GM19328 (cell line): ENCODE results near the gene LRRC66.

Source experiments
- ATAC-seq: cut with Tn5 transposase; IDR thresholded peaks from one replicate; pipeline ENCODE4 v1.9.1; 2021; ENCODE audit warnings: mild to moderate bottlenecking, moderate library complexity; ENCODE audit not compliant: unreplicated experiment

LRRC66 gene

GRCh38 chr4:52015366-52015765, 4.8 kb downstream of the LRRC66 start:
- ATAC-seq, result no peak

DNA sequence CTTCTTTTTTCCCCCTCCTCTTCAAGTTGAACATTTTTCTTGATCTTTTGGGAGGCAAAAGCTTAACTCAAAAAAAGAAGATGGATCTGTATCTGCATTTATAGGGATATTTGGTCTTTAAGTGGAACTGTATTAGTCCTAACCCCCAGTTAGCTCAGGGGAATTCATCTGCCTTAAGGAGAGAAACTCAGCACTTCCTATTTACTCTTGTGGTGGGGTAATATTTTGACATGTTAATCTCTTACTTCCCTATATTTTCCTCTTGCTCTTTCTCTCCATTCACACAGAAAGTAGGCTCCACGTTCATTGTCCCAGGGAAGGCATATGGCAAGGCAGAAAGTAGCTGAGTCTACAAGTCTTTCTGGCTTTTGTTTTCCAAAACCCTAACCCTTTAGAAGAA, 5.3 kb downstream of the LRRC66 start:
- no peak for ATAC-seq

GRCh38 chr4:52012651-52013050, 7.5 kb downstream of the LRRC66 start:
- no peak for ATAC-seq

DNA sequence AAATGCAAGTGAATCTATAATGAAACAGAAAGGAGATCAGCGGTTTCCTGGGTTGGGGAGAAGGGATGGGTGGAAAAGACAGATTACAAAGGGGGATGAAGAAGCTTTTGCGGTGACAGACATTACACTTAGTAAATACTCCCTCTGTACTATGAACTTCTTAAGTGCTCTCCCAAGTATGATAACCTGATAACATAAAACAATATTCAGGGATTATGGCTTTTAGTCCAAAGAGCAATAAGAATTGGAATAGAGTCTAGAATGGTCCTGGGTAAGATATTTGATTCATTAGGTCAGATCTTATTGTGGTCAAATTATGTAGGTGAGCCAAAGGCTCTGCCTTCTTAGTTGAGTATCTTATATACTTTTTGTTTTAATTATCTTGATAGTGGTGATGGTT, 9.2 kb downstream of the LRRC66 start:
- no peak for ATAC-seq

DNA sequence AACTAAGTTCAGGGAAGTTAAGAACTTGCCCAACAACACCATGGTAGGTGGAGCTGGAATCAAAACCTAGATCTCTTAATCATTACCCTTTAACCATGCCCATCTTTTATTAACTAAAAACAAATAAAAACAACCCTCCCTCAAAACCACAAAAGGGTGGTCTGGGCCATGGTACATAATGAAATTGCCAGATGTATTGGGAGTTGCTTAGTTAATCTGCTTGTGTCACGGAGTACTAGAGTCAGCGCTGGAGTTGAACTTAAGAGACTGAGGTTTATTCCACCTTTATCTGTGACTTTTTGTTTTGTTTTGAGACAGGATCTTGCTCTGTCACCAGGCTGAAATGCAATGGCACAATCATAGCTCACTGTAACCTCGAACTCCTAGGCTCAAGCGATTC, 13.3 kb downstream of the LRRC66 start:
- ATAC-seq, result no peak

- ATAC-seq, result no peak
Measured at GRCh38 chr4:52005604-52006273, 14.4 kb downstream of the LRRC66 start.

GRCh38 chr4:52004414-52004813, 15.7 kb downstream of the LRRC66 start:
- no peak for ATAC-seq

DNA sequence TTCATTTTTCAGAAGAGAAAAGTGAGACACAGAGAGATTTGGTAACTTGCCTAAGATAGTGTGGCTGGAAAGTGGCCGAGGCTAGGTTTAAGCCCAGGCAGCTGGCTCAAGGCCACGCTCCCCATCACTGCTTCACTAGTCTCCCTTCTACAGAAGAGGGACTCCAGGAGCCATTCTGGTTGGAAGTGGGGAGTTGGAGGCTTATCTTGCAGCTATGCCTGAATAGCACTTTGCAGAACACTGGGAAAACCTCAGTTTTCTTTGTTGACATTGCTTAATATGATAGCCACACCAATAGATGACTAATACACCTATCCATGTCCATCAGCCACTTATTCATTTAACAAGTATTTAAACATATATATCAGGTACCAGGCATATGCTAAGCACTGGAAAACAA, 18.5 kb downstream of the LRRC66 start:
- ATAC-seq, result no peak

- ATAC-seq, result no peak
Measured at GRCh38 chr4:51999250-51999649, 20.9 kb downstream of the LRRC66 start.

DNA sequence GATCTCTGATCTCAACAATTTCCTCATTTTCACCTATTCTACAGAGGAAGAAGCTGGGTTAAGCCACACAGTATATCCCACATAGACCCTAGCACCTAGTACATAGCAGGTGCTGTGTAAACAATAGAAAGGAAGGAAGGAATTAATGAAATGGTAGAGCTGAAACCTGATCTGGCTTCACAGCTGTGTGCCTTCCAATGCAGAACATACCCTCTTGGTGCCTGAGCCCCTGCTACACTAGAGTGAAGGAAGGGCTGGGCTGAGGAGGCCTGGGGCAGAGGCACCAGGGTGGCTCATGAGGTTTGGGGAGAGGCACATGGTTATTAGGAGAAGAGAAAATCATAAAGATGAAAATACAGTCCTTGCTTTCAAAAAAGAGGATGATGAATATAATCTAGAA, 21.3 kb downstream of the LRRC66 start:
- no peak for ATAC-seq

- ATAC-seq, result no peak
Measured at GRCh38 chr4:51997647-51998046, 22.5 kb downstream of the LRRC66 start.

DNA sequence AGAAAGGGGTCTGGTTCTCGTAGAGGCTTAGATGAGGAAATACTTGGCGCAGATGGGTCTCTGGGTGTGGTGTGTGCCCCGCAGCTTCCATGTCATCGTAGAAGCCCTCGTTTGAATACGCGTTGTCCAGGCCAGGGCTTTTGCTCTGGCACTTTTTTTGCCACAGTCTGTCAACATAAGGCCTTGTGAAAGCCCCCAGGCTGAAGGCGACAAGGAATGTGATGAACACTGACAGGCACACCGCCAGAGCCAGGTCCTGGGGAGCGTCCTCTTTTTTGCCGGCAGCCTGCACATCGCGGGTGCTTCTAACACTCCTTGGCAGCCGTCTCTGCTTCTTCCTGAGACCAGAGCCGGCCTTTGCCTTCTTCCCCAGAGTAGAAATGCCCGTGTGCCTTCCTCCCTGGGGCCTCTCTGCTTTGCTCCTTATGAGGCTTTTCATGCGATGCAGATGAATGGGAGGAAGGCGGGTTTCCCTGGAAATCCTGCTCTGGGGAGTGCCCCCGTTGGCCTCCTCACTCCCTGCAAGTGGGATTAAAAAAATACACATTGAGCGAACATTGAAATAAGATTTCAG, 24.4 kb downstream of the LRRC66 start:
- no peak for ATAC-seq

DNA sequence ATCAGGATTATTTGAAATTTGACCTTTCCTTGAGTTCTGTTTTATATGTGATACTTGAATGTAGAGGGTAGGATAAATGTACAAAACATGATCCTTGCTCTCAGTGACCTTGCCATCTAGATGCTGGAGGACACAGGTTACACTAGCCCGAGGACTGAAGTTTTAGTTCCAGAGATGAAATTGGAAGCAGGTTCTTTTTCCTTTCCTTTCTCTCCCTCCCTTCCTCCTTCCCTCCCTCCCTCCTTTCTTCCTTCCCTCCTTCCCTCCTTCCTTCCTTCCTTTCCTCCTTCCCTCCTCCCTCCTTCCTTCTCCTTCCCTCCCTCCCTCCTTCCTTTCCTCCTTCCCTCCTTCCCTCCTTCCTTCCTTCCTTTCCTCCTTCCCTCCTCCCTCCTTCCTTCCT, 54.3 kb downstream of the LRRC66 start:
- ATAC-seq, result no peak

DNA sequence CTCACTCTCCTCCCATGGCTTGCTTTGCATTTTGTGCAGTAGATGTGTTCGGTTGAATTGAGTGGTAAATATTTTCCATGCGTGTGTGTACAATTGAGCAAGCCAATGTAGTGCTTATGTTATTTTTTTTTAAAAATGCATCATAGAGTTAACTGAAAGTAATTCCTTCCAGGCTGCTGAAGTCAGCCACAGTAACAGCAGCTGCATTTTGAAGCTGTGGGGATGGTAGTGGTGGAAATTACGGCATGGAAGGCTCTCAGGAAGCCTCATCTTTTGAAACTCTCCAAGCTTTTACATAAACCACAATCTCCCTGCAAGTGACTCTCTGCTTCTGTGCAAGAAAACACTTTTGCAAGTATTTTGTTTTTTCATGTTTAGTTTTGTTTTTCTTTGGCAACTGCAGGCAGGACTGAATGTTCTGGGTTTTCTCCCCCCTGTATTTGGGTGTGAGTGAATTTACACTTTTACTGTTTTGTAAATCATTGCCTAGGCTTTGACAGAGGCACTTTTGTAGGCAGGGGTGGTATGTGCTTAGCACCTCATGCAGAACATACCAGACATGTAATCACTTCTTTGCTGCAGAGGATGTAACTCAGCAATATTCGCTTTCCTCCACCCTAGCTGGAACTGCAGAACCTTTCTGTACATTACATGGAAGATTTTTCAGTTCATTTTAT, 56.2 kb downstream of the LRRC66 start:
- no peak for ATAC-seq

- no peak for ATAC-seq
Measured at GRCh38 chr4:51960486-51960885, 59.7 kb downstream of the LRRC66 start.

DNA sequence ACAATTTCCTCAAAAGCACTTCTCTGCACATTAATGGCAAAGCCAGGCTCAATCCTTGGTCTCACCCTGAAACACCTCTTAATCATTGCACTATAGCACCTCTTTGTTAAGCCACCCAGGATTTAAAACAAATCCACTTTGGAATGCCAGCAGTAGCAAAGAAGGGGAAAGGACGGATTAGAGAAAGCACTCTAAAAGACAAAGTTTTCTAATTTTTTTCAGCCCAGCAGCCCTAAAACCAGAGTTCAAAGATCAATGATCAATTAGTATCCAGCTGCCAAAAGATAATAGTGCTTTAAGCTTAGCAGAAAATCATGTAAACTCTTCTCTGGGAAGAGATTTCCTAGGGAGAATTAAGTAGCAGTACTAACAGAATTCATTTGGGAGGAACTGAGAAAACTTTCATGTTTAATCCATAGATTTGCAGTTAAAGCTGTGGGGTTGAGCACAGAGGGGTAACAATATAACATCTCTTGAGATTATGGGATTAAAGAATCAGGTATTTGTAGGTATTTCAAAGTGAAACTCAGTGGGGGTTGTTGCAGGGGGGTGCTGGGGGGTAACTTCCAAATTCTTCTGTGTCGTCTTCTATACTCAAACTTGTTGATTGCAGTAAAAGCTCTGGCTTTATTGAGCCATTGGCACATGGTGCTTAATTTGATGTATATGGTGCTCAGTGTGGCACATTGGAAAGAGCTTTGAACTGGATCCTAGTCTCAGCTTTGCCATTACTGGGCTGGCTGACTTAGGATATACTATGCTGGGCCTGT, 61.8 kb downstream of the LRRC66 start:
- ATAC-seq, result no peak
